C4-2B (cell line): ENCODE data around the gene SCN9A.

Experiments
- CTCF ChIP-seq: fragments of 450-650 bp; conservative IDR thresholded peaks from 2 replicates; pipeline ENCODE4 v1.5.1; 2017; ENCODE audit warnings: mild to moderate bottlenecking
- ZFX ChIP-seq: fragments of 450-650 bp; IDR thresholded peaks from 2 replicates; pipeline ENCODE4 v1.6.1; 2017

GRCh38 chr2:166157578-166157977 lies 218.2 kb downstream of the SCN9A start:
- TF ChIP-seq CTCF (no peak), ZFX (no peak)
